ENCODE results near the gene SLC9A5. TPM values are rescaled to one million over a fixed set of nuclear protein-coding genes. Genes with fewer than 3 reads are reported as not detected.

Gene SLC9A5
- total RNA-seq, 1 experiment from 2014 or later, result 10.3 TPM

- TF ChIP-seq FOXK1 (CRISPR knock-in tag; IDR thresholded peaks at IDR 0.05) (peak; percentile 63; the same call in 1 of the 2 replicates), MYBL2 (CRISPR knock-in tag; IDR thresholded peaks at IDR 0.05) (peak; percentile 52; the same call in 1 of the 2 replicates), USF1 (CRISPR knock-in tag; IDR thresholded peaks at IDR 0.05) (0 out of 2 replicates have a peak, but pooled peaks have one; percentile 19)
- TF ChIP-seq, protein P1, sequence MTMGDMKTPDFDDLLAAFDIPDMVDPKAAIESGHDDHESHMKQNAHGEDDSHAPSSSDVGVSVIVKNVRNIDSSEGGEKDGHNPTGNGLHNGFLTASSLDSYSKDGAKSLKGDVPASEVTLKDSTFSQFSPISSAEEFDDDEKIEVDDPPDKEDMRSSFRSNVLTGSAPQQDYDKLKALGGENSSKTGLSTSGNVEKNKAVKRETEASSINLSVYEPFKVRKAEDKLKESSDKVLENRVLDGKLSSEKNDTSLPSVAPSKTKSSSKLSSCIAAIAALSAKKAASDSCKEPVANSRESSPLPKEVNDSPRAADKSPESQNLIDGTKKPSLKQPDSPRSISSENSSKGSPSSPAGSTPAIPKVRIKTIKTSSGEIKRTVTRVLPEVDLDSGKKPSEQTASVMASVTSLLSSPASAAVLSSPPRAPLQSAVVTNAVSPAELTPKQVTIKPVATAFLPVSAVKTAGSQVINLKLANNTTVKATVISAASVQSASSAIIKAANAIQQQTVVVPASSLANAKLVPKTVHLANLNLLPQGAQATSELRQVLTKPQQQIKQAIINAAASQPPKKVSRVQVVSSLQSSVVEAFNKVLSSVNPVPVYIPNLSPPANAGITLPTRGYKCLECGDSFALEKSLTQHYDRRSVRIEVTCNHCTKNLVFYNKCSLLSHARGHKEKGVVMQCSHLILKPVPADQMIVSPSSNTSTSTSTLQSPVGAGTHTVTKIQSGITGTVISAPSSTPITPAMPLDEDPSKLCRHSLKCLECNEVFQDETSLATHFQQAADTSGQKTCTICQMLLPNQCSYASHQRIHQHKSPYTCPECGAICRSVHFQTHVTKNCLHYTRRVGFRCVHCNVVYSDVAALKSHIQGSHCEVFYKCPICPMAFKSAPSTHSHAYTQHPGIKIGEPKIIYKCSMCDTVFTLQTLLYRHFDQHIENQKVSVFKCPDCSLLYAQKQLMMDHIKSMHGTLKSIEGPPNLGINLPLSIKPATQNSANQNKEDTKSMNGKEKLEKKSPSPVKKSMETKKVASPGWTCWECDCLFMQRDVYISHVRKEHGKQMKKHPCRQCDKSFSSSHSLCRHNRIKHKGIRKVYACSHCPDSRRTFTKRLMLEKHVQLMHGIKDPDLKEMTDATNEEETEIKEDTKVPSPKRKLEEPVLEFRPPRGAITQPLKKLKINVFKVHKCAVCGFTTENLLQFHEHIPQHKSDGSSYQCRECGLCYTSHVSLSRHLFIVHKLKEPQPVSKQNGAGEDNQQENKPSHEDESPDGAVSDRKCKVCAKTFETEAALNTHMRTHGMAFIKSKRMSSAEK (CRISPR knock-in tag; IDR thresholded peaks at IDR 0.05; ENCODE audit: borderline replicate concordance), result peak; percentile 60; the same call in 1 of the 2 replicates
Observed at GRCh38 chr16:67199011-67199807, 49.6 kb upstream of the SLC9A5 start, which contains the start of gene ELMO3 (continued).

- Mint-ChIP-seq H3K36me3 (peaks cover 26% of the 10 kb centered on the region), H3K9me3 (no peaks in the 10 kb centered on the region)
- ATAC-seq, result peak; percentile 63
Observed at GRCh38 chr16:67199808-67200198, 49.0 kb upstream of the SLC9A5 start.

More at GRCh38 chr16:67199808-67200198, 49.0 kb upstream of the SLC9A5 start:
- DNase-seq (ENCODE audit: low spot score), result peak; percentile 81
- POLR2A ChIA-PET, result interaction anchor here (0.7 to 1.0 kb wide), 3 partner anchors 27 to 48 kb away, joined by 3 to 5 read pairs (median 4); partner anchors contain the start of genes FHOD1 and TMEM208
- peak overlapping the region; percentile 83 for H3K4me3 Mint-ChIP-seq
- peaks cover 9% of the 10 kb centered on the region for H3K4me1 Mint-ChIP-seq
- peak overlapping the region; percentile 84 for H3K27ac Mint-ChIP-seq
- H3K27me3 Mint-ChIP-seq (ENCODE audit: low read depth), result no peaks in the 10 kb centered on the region
- no peak for TF ChIP-seq NR1H2 (CRISPR knock-in tag; IDR thresholded peaks at IDR 0.05)
- TF ChIP-seq NFYB (CRISPR knock-in tag; conservative IDR thresholded peaks at IDR 0.05; ENCODE audit: low read depth), result no peak
- no peak for TF ChIP-seq GTF2I (CRISPR knock-in tag; conservative IDR thresholded peaks at IDR 0.05)
- no peak for TF ChIP-seq ZBTB43 (CRISPR knock-in tag; IDR thresholded peaks at IDR 0.05)
- TF ChIP-seq PREB (CRISPR knock-in tag; IDR thresholded peaks at IDR 0.05; ENCODE audit: borderline replicate concordance), result no peak
- no peak for TF ChIP-seq ERG (CRISPR knock-in tag; IDR thresholded peaks at IDR 0.05)
- TF ChIP-seq RORB (CRISPR knock-in tag; IDR thresholded peaks at IDR 0.05), result no peak
- TF ChIP-seq, protein P2, sequence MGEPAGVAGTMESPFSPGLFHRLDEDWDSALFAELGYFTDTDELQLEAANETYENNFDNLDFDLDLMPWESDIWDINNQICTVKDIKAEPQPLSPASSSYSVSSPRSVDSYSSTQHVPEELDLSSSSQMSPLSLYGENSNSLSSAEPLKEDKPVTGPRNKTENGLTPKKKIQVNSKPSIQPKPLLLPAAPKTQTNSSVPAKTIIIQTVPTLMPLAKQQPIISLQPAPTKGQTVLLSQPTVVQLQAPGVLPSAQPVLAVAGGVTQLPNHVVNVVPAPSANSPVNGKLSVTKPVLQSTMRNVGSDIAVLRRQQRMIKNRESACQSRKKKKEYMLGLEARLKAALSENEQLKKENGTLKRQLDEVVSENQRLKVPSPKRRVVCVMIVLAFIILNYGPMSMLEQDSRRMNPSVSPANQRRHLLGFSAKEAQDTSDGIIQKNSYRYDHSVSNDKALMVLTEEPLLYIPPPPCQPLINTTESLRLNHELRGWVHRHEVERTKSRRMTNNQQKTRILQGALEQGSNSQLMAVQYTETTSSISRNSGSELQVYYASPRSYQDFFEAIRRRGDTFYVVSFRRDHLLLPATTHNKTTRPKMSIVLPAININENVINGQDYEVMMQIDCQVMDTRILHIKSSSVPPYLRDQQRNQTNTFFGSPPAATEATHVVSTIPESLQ (CRISPR knock-in tag; IDR thresholded peaks at IDR 0.05), result no peak
- CTCF ChIA-PET, result interaction anchor here (0.6 to 3.9 kb wide), 22 partner anchors 10 to 290 kb away, joined by 3 to 65 read pairs (median 14); partner anchors contain the start of genes B3GNT9, CES3, EXOC3L1 and FHOD1

All from WTC11 (cell line).